WERI-Rb-1 (cell line): ENCODE results near the gene OTUD3.

Experiments
- DNase-seq: peaks from one replicate; pipeline ENCODE4 v3.0.0-alpha.2; 2020
- H3K27ac ChIP-seq: fragments of 250-450 bp; sonication (Bioruptor Pico); 2 replicates; pipeline ENCODE4 v1.5.1; 2020; ENCODE audit warnings: mild to moderate bottlenecking, moderate library complexity
- H3K27me3 ChIP-seq: fragments of 250-450 bp; sonication (Bioruptor Pico); 2 replicates; pipeline ENCODE4 v1.5.1; 2021; ENCODE audit warnings: mild to moderate bottlenecking, low read depth, moderate library complexity; ENCODE audit not compliant: insufficient read depth, severe bottlenecking
- H3K36me3 ChIP-seq: fragments of 250-450 bp; sonication (Bioruptor Pico); 2 replicates; pipeline ENCODE4 v1.5.1; 2020; ENCODE audit warnings: mild to moderate bottlenecking, moderate library complexity
- H3K4me3 ChIP-seq: 2 replicates; pipeline ENCODE4 v1.5.1; 2011; ENCODE audit warnings: low read depth, mild to moderate bottlenecking, control low read depth, low read length
- H3K9me3 ChIP-seq: fragments of 250-450 bp; sonication (Bioruptor Pico); 2 replicates; pipeline ENCODE4 v1.5.1; 2021; ENCODE audit warnings: mild to moderate bottlenecking, moderate library complexity; ENCODE audit not compliant: severe bottlenecking
- TF ChIP-seq, protein P1 (sequence below): IDR thresholded peaks from 2 replicates; pipeline ENCODE4 v1.5.1; 2011; ENCODE audit warnings: low read depth, mild to moderate bottlenecking, control low read depth, inconsistent platforms, low read length

Gene OTUD3

DNA sequence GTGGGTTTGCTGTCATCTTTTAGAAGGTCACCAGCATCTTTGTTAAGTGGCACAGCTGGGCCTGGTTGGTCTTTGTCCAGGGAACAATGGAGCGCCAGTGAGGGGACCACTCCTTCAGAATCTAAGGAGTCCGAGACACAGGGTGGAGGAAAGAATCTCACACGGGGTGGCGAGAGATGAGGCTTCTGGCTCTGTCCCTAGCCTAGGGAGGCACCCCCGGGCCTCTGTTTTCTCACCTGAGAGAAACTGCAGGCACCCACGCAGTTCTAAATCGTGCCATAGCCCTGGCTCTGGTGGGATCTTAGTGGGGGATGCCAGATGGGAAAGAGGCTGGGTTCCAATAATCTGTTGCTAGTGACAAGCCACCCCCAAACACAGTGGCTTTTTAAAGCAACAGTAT, 52.1 kb downstream of the OTUD3 start:
- Histone ChIP-seq H3K9me3 (no peaks in the 10 kb centered on the region), H3K36me3 (no peaks in the 10 kb centered on the region), H3K27me3 (no peaks in the 10 kb centered on the region), H3K4me3 (no peak overlapping the region), H3K27ac (no peak overlapping the region)
- DNase-seq, result no peak
- TF ChIP-seq, protein P1, sequence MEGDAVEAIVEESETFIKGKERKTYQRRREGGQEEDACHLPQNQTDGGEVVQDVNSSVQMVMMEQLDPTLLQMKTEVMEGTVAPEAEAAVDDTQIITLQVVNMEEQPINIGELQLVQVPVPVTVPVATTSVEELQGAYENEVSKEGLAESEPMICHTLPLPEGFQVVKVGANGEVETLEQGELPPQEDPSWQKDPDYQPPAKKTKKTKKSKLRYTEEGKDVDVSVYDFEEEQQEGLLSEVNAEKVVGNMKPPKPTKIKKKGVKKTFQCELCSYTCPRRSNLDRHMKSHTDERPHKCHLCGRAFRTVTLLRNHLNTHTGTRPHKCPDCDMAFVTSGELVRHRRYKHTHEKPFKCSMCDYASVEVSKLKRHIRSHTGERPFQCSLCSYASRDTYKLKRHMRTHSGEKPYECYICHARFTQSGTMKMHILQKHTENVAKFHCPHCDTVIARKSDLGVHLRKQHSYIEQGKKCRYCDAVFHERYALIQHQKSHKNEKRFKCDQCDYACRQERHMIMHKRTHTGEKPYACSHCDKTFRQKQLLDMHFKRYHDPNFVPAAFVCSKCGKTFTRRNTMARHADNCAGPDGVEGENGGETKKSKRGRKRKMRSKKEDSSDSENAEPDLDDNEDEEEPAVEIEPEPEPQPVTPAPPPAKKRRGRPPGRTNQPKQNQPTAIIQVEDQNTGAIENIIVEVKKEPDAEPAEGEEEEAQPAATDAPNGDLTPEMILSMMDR, result no peak

- no peaks in the 10 kb centered on the region for H3K27me3 ChIP-seq
- H3K36me3 ChIP-seq, result no peaks in the 10 kb centered on the region
- DNase-seq, result no peak
- TF ChIP-seq, protein P1, result no peak
- no peak overlapping the region for H3K27ac ChIP-seq
- no peaks in the 10 kb centered on the region for H3K9me3 ChIP-seq
- H3K4me3 ChIP-seq, result no peak overlapping the region
These were observed 54.0 kb downstream of the OTUD3 start for GRCh38 chr1:19936061-19936750.

DNA sequence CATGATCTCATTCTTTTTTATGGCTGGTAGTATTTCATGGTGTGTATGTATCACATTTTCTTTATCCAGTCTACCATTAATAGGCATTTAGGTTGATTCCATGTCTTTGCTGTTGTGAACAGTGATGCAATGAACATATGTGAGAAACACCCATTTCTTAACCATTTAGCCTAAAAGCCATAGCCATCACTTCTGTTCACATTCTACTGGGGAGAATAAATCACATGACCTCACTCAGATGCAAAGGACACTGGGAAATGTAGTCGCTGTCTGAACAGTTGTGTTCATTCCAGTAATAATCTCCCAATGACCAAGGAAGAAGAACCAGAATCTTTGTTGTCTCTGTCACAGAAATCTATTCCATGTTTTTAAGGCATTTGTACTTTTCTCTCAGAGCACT, 56.3 kb downstream of the OTUD3 start:
- Histone ChIP-seq H3K9me3 (no peaks in the 10 kb centered on the region), H3K4me3 (no peak overlapping the region), H3K36me3 (no peaks in the 10 kb centered on the region), H3K27me3 (no peaks in the 10 kb centered on the region), H3K27ac (no peak overlapping the region)
- no peak for DNase-seq
- TF ChIP-seq, protein P1, result no peak

GRCh38 chr1:19940486-19941205, 58.5 kb downstream of the OTUD3 start:
- DNase-seq, result no peak
- TF ChIP-seq, protein P1, result no peak
- no peak overlapping the region for H3K27ac ChIP-seq
- no peaks in the 10 kb centered on the region for H3K27me3 ChIP-seq
- H3K36me3 ChIP-seq, result no peaks in the 10 kb centered on the region
- H3K4me3 ChIP-seq, result no peak overlapping the region
- no peaks in the 10 kb centered on the region for H3K9me3 ChIP-seq

GRCh38 chr1:19941206-19941568, 59.0 kb downstream of the OTUD3 start:
- TF ChIP-seq, protein P1, result no peak
- H3K36me3 ChIP-seq, result no peaks in the 10 kb centered on the region
- no peak overlapping the region for H3K27ac ChIP-seq
- no peak overlapping the region for H3K4me3 ChIP-seq
- H3K27me3 ChIP-seq, result no peaks in the 10 kb centered on the region
- no peaks in the 10 kb centered on the region for H3K9me3 ChIP-seq
- no peak for DNase-seq

DNA sequence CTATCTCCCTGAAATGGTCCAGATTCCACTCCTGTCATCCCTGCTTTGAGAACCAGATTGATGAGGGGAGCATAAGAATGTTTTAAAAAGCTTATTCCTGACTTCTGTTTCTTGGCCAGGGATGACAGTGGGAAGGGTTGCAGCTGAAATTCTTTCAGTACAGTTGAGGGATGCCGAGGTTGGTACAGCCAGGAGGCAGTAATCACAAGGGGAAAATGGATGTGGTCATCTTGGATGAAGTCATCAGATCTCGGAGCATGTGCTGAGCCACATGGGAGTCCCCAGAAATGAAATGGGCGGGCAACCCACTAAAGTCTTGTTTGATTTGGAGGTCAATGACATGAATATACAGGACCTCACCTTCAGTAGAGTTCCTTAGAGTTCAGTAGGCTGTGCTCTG, 59.9 kb downstream of the OTUD3 start:
- H3K27me3 ChIP-seq, result no peaks in the 10 kb centered on the region
- no peak for DNase-seq
- no peak overlapping the region for H3K4me3 ChIP-seq
- TF ChIP-seq, protein P1, result no peak
- no peaks in the 10 kb centered on the region for H3K36me3 ChIP-seq
- no peaks in the 10 kb centered on the region for H3K9me3 ChIP-seq
- H3K27ac ChIP-seq, result no peak overlapping the region
